IMR-90 (cell line): Measurements from ENCODE around the gene ZNF776.

ENCODE experiments used
- BHLHE40 ChIP-seq: fragments of 150-350 bp; IDR thresholded peaks from 2 replicates; pipeline ENCODE4 v1.6.1; 2016; ENCODE audit warnings: mild to moderate bottlenecking, low read depth, low read length
- CEBPB ChIP-seq: IDR thresholded peaks from 2 replicates; pipeline ENCODE4 v1.6.1; 2012; ENCODE audit warnings: low read depth, low read length, improper control_type of control experiment
- CTCF ChIP-seq: conservative IDR thresholded peaks from 2 replicates; pipeline ENCODE4 v1.5.1; 2012; ENCODE audit warnings: mild to moderate bottlenecking, low read depth, low read length, improper control_type of control experiment
- ELK1 ChIP-seq: fragments of 150-350 bp; IDR thresholded peaks from 2 replicates; pipeline ENCODE4 v1.6.1; 2016; ENCODE audit warnings: low read depth, mild to moderate bottlenecking, low read length, moderate library complexity, borderline replicate concordance
- FOS ChIP-seq: fragments of 150-350 bp; IDR thresholded peaks from 2 replicates; pipeline ENCODE4 v1.6.1; 2016; ENCODE audit warnings: low read depth, low read length
- MAFK ChIP-seq: IDR thresholded peaks from 2 replicates; pipeline ENCODE4 v1.6.1; 2012; ENCODE audit warnings: low read depth, low read length, improper control_type of control experiment
- MAZ ChIP-seq: IDR thresholded peaks from 2 replicates; pipeline ENCODE4 v1.6.1; 2012; ENCODE audit warnings: low read depth, mild to moderate bottlenecking, low read length, improper control_type of control experiment, moderate library complexity, borderline replicate concordance
- NFE2L2 ChIP-seq: fragments of 150-350 bp; IDR thresholded peaks from 2 replicates; pipeline ENCODE4 v1.6.1; 2016; ENCODE audit warnings: low read depth, mild to moderate bottlenecking, low read length
- POLR2A ChIP-seq: IDR thresholded peaks from 2 replicates; pipeline ENCODE4 v1.6.1; 2012; ENCODE audit warnings: mild to moderate bottlenecking, low read depth, low read length
- RAD21 ChIP-seq: IDR thresholded peaks from 2 replicates; pipeline ENCODE4 v1.6.1; 2012; ENCODE audit warnings: low read length, improper control_type of control experiment
- RCOR1 ChIP-seq: IDR thresholded peaks from 2 replicates; pipeline ENCODE4 v1.6.1; 2012; ENCODE audit warnings: mild to moderate bottlenecking, low read length, improper control_type of control experiment; ENCODE audit not compliant: insufficient replicate concordance
- RFX5 ChIP-seq: IDR thresholded peaks from 2 replicates; pipeline ENCODE4 v1.8.0; 2012; ENCODE audit warnings: low read depth, mild to moderate bottlenecking, low read length, moderate library complexity
- SMC3 ChIP-seq: fragments of 150-350 bp; IDR thresholded peaks from 2 replicates; pipeline ENCODE4 v1.6.1; 2016; ENCODE audit warnings: low read depth, mild to moderate bottlenecking, antibody characterized with exemption, low read length, moderate library complexity
- USF2 ChIP-seq: fragments of 150-350 bp; IDR thresholded peaks from 2 replicates; pipeline ENCODE4 v1.6.1; 2017; ENCODE audit warnings: mild to moderate bottlenecking, antibody characterized with exemption, low read length, low read depth

- no peak for TF ChIP-seq CTCF
- TF ChIP-seq POLR2A: no peak
- TF ChIP-seq RCOR1: no peak
- no peak for TF ChIP-seq SMC3
- TF ChIP-seq RFX5: no peak
- no peak for TF ChIP-seq USF2
- TF ChIP-seq CEBPB: no peak
- TF ChIP-seq MAFK: no peak
- no peak for TF ChIP-seq MAZ
- TF ChIP-seq RAD21: no peak
- TF ChIP-seq FOS: no peak
- no peak for TF ChIP-seq ELK1
- TF ChIP-seq BHLHE40: no peak
- TF ChIP-seq NFE2L2: no peak
Measured at GRCh38 chr19:57800696-57801095, 54.1 kb downstream of the ZNF776 start.
